Gastroesophageal sphincter (tissue), 4 donors: ENCODE results near the gene MISP3. TPM values are rescaled to one million over a fixed set of nuclear protein-coding genes. Genes with fewer than 3 reads are reported as not detected.

Experiments
- ATAC-seq: fragments of 150-250 bp; one replicate; pipeline ENCODE4 v1.9.1; 2016; ENCODE audit warnings: mild to moderate bottlenecking, moderate library complexity
- H3K27ac ChIP-seq, 4 donors: fragments of 200-600 bp; sonication (generic) in 3 of 4; 1 replicate in 3 of 4; 2 replicates in 1 of 4; pipeline ENCODE4 v1.5.1; 2016 to 2019
- H3K27me3 ChIP-seq: fragments of 200-600 bp; sonication (generic); one replicate; pipeline ENCODE4 v1.5.1; 2019
- H3K36me3 ChIP-seq, 2 donors: fragments of 200-600 bp; sonication (generic); one replicate each; pipeline ENCODE4 v1.5.1; 2019; ENCODE audit warnings: control low read depth in 1 of 2
- H3K4me1 ChIP-seq, 3 donors: fragments of 200-600 bp; sonication (generic); 1 replicate in 2 of 3; 2 replicates in 1 of 3; pipeline ENCODE4 v1.5.1; 2016 to 2019; ENCODE audit warnings: control low read depth in 2 of 3
- H3K4me3 ChIP-seq, 2 donors: fragments of 200-600 bp; sonication (generic); one replicate each; pipeline ENCODE4 v1.5.1; 2019; ENCODE audit warnings: mild to moderate bottlenecking in 1 of 2, moderate library complexity in 1 of 2
- H3K9me3 ChIP-seq, 3 donors: fragments of 200-600 bp; sonication (generic); one replicate each; pipeline ENCODE4 v1.5.1; 2017 to 2019; ENCODE audit warnings: control low read depth in 2 of 3
- EP300 ChIP-seq: sonication (generic); formaldehyde crosslinking; IDR thresholded peaks from one replicate; pipeline ENCODE4 v1.6.1; 2017; ENCODE audit warnings: antibody characterized with exemption, mild to moderate bottlenecking
- POLR2A ChIP-seq, 2 donors: fragments of 450-650 bp; IDR thresholded peaks; one replicate each; pipeline ENCODE4 v1.6.1; 2017; ENCODE audit warnings: antibody characterized with exemption in 2 of 2, mild to moderate bottlenecking in 2 of 2, moderate library complexity in 1 of 2
- POLR2AphosphoS5 ChIP-seq: sonication (generic); formaldehyde crosslinking; IDR thresholded peaks from one replicate; pipeline ENCODE4 v1.6.1; 2017; ENCODE audit warnings: antibody characterized with exemption
- WGBS, 2 donors: methylation state at CpG; one replicate each; pipeline ENCODE4 v1.1.5; 2018; ENCODE audit warnings: low coverage in 1 of 2; 5-methylcytosine and 5-hydroxymethylcytosine counted together
- total RNA-seq, 4 donors: library from RNA; depleted of rRNA; stranded (reverse); fragments of >200 nt; gene quantifications; one replicate each; pipeline ENCODE4 v1.1.0, GENCODE V29; 2016
- TF ChIP-seq, protein P1 (sequence below), 4 experiments: fragments of 200-600 bp in 2 of 4; fragments of 450-650 bp in 2 of 4; sonication (generic) in 1 of 4; IDR thresholded peaks; one replicate each; pipeline ENCODE4 v1.5.1; 2017 to 2019; ENCODE audit warnings: antibody characterized with exemption in 4 of 4, mild to moderate bottlenecking in 2 of 4, moderate library complexity in 2 of 4

MISP3 gene
- total RNA-seq, 4 donors from 2014 or later = 2.7 to 9.5 (median 5.6) TPM

GRCh38 chr19:14090509-14091080 is 18.0 kb downstream of the MISP3 start, which contains the start of gene SAMD1:
Gene SAMD1 (minus strand): TSS chr19:14090751.
- WGBS, 2 donors = 6% methylated on average over 7 of the region's 65 CpGs; no CpG with 5 or more reads in 1 of the 2 donors
- peak within 1 kb of the TSS; percentile 94 to 99 (median 98) for H3K27ac ChIP-seq
- peaks cover 0 to 25% (median 10%) of the 10 kb centered on the region in 3 donors for H3K4me1 ChIP-seq
- ATAC-seq = peak; percentile 82
- no peaks in the 10 kb centered on the region for H3K27me3 ChIP-seq
- H3K36me3 ChIP-seq = peaks cover 0 to 17% of the 10 kb centered on the region in 2 donors
- H3K4me3 ChIP-seq = peak within 1 kb of the TSS; percentile 67 to 89
- H3K9me3 ChIP-seq = peaks cover 0 to 12% (median 0%) of the 10 kb centered on the region in 3 donors
- TF ChIP-seq, protein P1, sequence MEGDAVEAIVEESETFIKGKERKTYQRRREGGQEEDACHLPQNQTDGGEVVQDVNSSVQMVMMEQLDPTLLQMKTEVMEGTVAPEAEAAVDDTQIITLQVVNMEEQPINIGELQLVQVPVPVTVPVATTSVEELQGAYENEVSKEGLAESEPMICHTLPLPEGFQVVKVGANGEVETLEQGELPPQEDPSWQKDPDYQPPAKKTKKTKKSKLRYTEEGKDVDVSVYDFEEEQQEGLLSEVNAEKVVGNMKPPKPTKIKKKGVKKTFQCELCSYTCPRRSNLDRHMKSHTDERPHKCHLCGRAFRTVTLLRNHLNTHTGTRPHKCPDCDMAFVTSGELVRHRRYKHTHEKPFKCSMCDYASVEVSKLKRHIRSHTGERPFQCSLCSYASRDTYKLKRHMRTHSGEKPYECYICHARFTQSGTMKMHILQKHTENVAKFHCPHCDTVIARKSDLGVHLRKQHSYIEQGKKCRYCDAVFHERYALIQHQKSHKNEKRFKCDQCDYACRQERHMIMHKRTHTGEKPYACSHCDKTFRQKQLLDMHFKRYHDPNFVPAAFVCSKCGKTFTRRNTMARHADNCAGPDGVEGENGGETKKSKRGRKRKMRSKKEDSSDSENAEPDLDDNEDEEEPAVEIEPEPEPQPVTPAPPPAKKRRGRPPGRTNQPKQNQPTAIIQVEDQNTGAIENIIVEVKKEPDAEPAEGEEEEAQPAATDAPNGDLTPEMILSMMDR (IDR thresholded peaks at IDR 0.05) = no peak
- no peak for TF ChIP-seq POLR2A (IDR thresholded peaks at IDR 0.05)
- TF ChIP-seq EP300 = no peak
- no peak for TF ChIP-seq POLR2AphosphoS5

- 0% methylated on average over 3 of the region's 72 CpGs; no CpG with 5 or more reads in 1 of the 2 donors for WGBS, 2 donors
- TF ChIP-seq, protein P1 (IDR thresholded peaks at IDR 0.05) = peak in 2 of 4 experiments; percentile 27 to 51
- TF ChIP-seq EP300 (no peak), POLR2AphosphoS5 (peak; percentile 68), POLR2A (IDR thresholded peaks at IDR 0.05) (peak; percentile 91 to 93)
- H3K4me3 ChIP-seq = peak overlapping the region; percentile 67 to 89
- peaks cover 0 to 23% of the 10 kb centered on the region in 2 donors for H3K36me3 ChIP-seq
- ATAC-seq = peak; percentile 90
- peaks cover 0 to 25% (median 10%) of the 10 kb centered on the region in 3 donors for H3K4me1 ChIP-seq
- peaks cover 0 to 12% (median 0%) of the 10 kb centered on the region in 3 donors for H3K9me3 ChIP-seq
- H3K27ac ChIP-seq = peak overlapping the region; percentile 94 to 99 (median 98)
- H3K27me3 ChIP-seq = no peaks in the 10 kb centered on the region
Measured at GRCh38 chr19:14091081-14091812, 18.7 kb downstream of the MISP3 start.

DNA sequence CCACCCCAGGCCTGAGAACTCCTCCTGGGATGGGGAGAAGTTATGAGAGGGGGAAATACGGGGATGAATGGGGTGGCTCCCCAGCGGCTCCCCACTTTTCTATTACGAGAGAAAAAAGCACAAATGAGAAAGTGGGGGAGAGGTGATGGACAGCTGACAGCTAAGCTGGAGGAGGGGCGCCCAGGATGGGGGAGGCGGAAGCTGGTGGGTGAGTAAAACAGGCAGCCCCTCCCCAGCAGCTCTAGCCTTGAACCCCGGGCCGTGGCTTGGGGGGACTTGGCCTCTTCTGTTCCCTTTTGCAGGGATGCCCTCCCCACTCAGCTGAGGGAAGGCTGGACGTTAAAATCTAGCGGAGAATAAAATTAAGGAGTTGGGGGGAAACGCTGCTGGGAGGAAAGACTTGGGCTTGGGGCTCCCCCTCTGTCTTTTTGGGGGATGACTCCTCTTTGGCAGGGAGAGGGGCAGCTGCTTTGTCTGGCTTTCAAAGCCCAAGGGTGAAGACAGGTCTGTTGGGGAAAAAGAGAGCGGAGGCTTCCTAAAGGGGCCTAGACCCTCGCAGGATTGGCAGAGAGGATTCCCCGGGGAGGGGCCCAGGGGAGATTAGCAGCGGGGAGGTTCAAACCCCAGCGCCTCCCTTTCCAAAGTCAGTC is 19.4 kb downstream of the MISP3 start:
- H3K36me3 ChIP-seq = peaks cover 0 to 30% of the 10 kb centered on the region in 2 donors
- H3K27ac ChIP-seq = peak overlapping the region in 3 of 4 donors; percentile 97 to 99 (median 98)
- H3K9me3 ChIP-seq = peaks cover 0 to 12% (median 0%) of the 10 kb centered on the region in 3 donors
- TF ChIP-seq POLR2AphosphoS5 (no peak), EP300 (no peak), POLR2A (IDR thresholded peaks at IDR 0.05) (no peak)
- TF ChIP-seq, protein P1 (IDR thresholded peaks at IDR 0.05) = no peak
- no peak for ATAC-seq
- H3K4me1 ChIP-seq = peaks cover 0 to 25% (median 10%) of the 10 kb centered on the region in 3 donors
- WGBS, 2 donors = 7 to 19% methylated on average over 10 to 15 of the region's 15 CpGs
- no peaks in the 10 kb centered on the region for H3K27me3 ChIP-seq
- peak overlapping the region; percentile 67 to 89 for H3K4me3 ChIP-seq

DNA sequence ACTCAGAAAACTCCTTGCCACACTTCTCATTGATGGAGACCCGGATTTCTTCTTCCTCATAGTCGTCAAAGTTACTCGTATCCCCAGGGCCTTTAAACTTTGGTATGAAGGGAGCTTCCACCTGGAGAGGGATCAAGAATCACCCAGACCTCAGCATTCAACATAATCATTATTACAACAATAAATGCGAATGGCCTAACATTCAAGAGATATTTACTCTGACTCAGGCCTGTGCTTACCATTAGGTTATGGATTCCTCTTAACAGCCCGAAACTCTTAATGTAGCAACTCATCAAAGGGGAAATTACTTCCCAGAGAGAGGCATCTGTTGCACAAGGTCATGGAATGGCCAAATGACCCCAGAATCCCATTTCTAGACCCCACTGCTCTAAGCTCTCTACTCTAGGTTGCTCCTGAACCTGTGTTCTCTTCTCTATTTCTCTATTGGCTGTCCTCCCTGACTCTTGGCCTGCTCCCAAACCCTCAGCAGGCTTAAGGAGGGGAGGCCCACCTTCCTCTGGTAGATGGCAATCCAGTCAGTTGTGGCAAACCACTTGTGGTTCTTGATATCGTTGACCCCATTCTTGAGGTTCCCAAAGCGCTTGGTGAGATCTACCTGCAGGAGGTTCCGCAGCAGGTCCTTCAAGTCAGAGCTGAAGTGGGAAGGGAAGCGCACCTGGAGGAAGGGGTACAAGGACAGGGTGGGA is 20.7 kb downstream of the MISP3 start:
- 96 to 97% methylated on average over 5 to 8 of the region's 9 CpGs for WGBS, 2 donors

More for the DNA sequence above, 20.7 kb downstream of the MISP3 start:
- H3K27me3 ChIP-seq = no peaks in the 10 kb centered on the region
- peaks cover 0 to 25% (median 10%) of the 10 kb centered on the region in 3 donors for H3K4me1 ChIP-seq
- no peak overlapping the region for H3K27ac ChIP-seq
- ATAC-seq = no peak
- peaks cover 0 to 12% (median 0%) of the 10 kb centered on the region in 3 donors for H3K9me3 ChIP-seq
- no peak overlapping the region for H3K4me3 ChIP-seq
- peaks cover 0 to 35% of the 10 kb centered on the region in 2 donors for H3K36me3 ChIP-seq
- TF ChIP-seq POLR2AphosphoS5 (no peak), EP300 (no peak), POLR2A (IDR thresholded peaks at IDR 0.05) (no peak)
- TF ChIP-seq, protein P1 (IDR thresholded peaks at IDR 0.05) = no peak
